ENCODE measurements around the gene ARAP1. TPM values are rescaled to one million over a fixed set of nuclear protein-coding genes. Genes with fewer than 3 reads are reported as not detected.

ARAP1 gene
- total RNA-seq, 2 donors from 2014 or later: 95.2 to 109 TPM

DNA sequence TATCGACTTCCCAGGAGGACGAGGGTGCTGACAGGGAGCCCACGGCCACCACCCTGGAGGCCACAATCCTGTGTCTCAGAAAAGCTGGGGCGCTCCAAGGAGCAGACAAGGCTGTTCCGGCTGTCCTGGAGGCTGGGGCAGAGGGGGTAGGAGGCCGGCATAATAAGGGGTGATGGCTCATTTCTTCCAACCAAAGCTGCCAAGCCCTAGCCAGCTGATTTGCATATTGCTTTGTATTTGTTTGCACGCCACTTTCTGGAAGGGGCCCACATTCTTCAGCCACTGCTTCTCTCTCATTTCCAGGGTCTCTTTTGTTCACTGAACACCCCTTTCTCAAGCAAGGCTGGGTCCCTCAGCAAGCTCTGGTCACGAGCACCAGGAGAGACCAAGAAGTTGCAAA, 82.7 kb downstream of the ARAP1 start:
- TF ChIP-seq POLR2A (IDR thresholded peaks at IDR 0.05) (no peak), POLR2AphosphoS5 (IDR thresholded peaks at IDR 0.05) (no peak)
- TF ChIP-seq, protein P1, sequence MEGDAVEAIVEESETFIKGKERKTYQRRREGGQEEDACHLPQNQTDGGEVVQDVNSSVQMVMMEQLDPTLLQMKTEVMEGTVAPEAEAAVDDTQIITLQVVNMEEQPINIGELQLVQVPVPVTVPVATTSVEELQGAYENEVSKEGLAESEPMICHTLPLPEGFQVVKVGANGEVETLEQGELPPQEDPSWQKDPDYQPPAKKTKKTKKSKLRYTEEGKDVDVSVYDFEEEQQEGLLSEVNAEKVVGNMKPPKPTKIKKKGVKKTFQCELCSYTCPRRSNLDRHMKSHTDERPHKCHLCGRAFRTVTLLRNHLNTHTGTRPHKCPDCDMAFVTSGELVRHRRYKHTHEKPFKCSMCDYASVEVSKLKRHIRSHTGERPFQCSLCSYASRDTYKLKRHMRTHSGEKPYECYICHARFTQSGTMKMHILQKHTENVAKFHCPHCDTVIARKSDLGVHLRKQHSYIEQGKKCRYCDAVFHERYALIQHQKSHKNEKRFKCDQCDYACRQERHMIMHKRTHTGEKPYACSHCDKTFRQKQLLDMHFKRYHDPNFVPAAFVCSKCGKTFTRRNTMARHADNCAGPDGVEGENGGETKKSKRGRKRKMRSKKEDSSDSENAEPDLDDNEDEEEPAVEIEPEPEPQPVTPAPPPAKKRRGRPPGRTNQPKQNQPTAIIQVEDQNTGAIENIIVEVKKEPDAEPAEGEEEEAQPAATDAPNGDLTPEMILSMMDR (IDR thresholded peaks at IDR 0.05): no peak
- DNase-seq (ENCODE audit: low spot score): no peak

DNA sequence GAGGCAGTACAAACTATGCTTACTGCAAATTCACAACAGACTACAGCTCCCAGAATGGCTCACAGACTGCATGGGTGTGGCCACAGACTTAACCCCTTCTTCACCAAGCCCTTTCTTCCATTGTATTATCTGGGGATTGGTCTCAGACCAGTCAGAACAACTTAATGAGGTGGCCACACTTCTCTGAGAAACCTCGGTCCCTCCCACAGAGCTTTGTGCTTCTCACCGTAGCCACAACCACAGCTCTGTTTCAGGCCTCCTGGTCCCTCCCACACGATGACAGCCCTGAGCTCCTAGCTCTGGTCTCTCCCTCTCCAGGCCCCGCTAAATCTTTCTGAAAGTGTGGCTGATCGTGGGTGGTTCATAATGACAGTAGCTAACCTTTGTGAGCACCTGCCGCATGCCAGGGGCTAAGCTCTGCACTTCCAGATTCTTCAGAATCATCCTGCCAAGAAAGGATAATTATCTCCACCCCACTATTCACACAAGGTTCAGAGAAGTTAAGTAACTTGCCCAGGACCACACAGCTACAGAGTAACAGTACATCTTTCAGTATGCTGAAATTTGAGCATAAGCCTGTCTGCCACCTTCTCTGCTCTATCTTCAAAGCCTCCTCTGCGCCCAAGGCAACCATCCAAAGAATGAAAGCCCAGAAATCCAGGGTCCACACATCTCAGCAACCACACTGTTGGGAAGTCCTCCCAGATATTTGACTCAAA, 83.4 kb downstream of the ARAP1 start:
- Histone ChIP-seq H3K4me3 (no peak overlapping the region), H3K27me3 (replicated peaks; ENCODE audit: insufficient read depth) (peaks cover 6% of the 10 kb centered on the region), H3K4me1 (replicated peaks) (no peaks in the 10 kb centered on the region), H3K36me3 (no peaks in the 10 kb centered on the region), H3K27ac (no peak overlapping the region), H3K9me3 (no peaks in the 10 kb centered on the region)
- TF ChIP-seq POLR2AphosphoS5 (IDR thresholded peaks at IDR 0.05): no peak
- TF ChIP-seq, protein P1 (IDR thresholded peaks at IDR 0.05): no peak
- TF ChIP-seq POLR2A (IDR thresholded peaks at IDR 0.05): no peak
- intact Hi-C loops (cut with DNase I): no loop called here
- 36% methylated on average over 7 of the region's 7 CpGs for WGBS
- DNase-seq (ENCODE audit: low spot score): no peak

More for the DNA sequence above, 82.7 kb downstream of the ARAP1 start:
- Histone ChIP-seq H3K27me3 (replicated peaks; ENCODE audit: insufficient read depth) (peaks cover 7% of the 10 kb centered on the region), H3K9me3 (no peaks in the 10 kb centered on the region), H3K4me1 (replicated peaks) (no peaks in the 10 kb centered on the region), H3K27ac (no peak overlapping the region), H3K36me3 (no peaks in the 10 kb centered on the region), H3K4me3 (no peak overlapping the region)
- 68% methylated on average over 8 of the region's 8 CpGs for WGBS
- intact Hi-C loops (cut with DNase I): no loop called here

DNA sequence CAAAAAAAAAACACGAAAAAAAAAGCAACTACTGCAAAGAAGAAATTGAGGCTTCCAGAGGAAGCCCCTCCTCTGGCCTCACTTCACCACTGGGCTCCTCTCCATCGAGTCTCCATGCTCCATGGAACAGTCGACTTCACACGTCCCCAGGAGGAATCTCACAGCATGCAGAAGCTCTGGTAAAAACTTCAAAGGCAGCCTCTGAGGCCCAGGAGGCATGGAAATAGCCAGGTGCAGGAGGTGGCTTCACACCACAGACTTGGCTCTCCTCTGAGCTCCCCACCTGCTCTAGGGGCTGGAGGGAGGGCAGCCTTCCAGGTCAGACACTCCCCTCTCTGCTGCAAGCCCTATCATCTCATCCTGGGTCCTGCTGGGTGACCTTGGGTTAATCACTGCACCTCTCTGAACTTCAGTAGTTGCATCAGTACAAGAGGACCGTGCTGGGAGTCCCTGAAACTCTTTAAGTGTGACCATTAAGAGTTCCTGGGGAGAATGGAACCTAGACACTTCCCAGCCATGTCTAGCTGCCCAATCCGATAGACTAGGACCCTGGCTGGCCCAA, 86.2 kb downstream of the ARAP1 start:
- 44% methylated on average over 6 of the region's 6 CpGs for WGBS
- no peak for DNase-seq (ENCODE audit: low spot score)
- intact Hi-C loops (cut with DNase I): no loop called here

DNA sequence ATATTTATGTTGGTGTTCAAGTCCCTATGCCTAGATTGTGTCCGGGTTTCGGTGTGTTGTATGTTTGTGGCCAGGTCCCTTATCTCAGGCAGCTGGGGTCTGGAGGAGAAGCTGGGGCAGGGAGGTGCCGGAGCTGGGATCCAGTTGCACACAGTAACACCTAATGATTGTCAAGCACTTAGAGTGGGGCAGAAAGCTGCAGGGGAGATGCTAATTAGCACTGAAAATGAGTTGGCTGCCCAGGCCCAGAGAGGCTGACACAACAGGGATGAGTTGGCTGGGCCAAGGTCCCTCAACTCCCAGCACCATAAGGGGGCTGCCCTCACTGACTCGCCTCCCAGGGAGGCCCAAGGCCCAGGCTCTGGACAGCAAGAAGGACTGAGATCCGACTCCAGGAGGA, 90.2 kb downstream of the ARAP1 start:
- Histone ChIP-seq H3K36me3 (no peaks in the 10 kb centered on the region), H3K9me3 (no peaks in the 10 kb centered on the region), H3K27ac (no peak overlapping the region), H3K27me3 (replicated peaks; ENCODE audit: insufficient read depth) (peaks cover 4% of the 10 kb centered on the region), H3K4me3 (no peak overlapping the region), H3K4me1 (replicated peaks) (no peaks in the 10 kb centered on the region)
- intact Hi-C loops (cut with DNase I): no loop called here
- WGBS: 77% methylated on average over 5 of the region's 5 CpGs
- no peak for DNase-seq (ENCODE audit: low spot score)
- TF ChIP-seq POLR2AphosphoS5 (IDR thresholded peaks at IDR 0.05): no peak
- TF ChIP-seq POLR2A (IDR thresholded peaks at IDR 0.05): no peak
- TF ChIP-seq, protein P1 (IDR thresholded peaks at IDR 0.05): no peak

More for the DNA sequence above, 86.2 kb downstream of the ARAP1 start:
- Histone ChIP-seq H3K4me1 (replicated peaks) (no peaks in the 10 kb centered on the region), H3K9me3 (no peaks in the 10 kb centered on the region), H3K4me3 (no peak overlapping the region), H3K36me3 (no peaks in the 10 kb centered on the region), H3K27ac (no peak overlapping the region), H3K27me3 (replicated peaks; ENCODE audit: insufficient read depth) (peaks cover 4% of the 10 kb centered on the region)
- TF ChIP-seq POLR2A (IDR thresholded peaks at IDR 0.05): no peak
- TF ChIP-seq, protein P1 (IDR thresholded peaks at IDR 0.05): no peak
- TF ChIP-seq POLR2AphosphoS5 (IDR thresholded peaks at IDR 0.05): no peak

DNA sequence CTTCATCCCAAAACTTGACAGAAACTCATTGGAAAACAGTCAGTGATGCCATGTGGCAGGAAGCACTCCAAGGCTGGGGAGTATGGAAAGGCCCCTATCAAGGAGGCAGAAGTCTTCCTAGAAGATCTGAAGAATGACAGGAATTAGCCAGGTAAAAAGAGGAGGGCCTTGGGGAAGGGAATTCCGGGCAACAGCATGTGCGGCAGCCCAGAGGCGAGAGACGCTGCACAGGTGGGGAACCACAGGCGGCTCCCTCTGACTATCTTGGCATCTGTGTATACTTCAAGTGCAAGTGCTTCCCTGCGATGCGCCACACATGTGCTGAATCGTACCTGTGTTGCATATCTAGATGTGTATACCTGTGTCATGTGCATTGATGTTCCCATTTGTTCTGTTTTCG, 90.7 kb downstream of the ARAP1 start:
- H3K27me3 ChIP-seq (replicated peaks; ENCODE audit: insufficient read depth): peaks cover 4% of the 10 kb centered on the region
- H3K4me3 ChIP-seq: no peak overlapping the region
- TF ChIP-seq POLR2A (IDR thresholded peaks at IDR 0.05): no peak
- TF ChIP-seq, protein P1 (IDR thresholded peaks at IDR 0.05): no peak
- no peak for TF ChIP-seq POLR2AphosphoS5 (IDR thresholded peaks at IDR 0.05)
- H3K27ac ChIP-seq: no peak overlapping the region
- H3K9me3 ChIP-seq: no peaks in the 10 kb centered on the region
- no peaks in the 10 kb centered on the region for H3K4me1 ChIP-seq (replicated peaks)
- intact Hi-C loops (cut with DNase I): no loop called here
- no peak for DNase-seq (ENCODE audit: low spot score)
- 70% methylated on average over 9 of the region's 9 CpGs for WGBS
- no peaks in the 10 kb centered on the region for H3K36me3 ChIP-seq
